ENCODE data around the gene FAM200C. TPM values are rescaled to one million over a fixed set of nuclear protein-coding genes. Genes with fewer than 3 reads are reported as not detected.

FAM200C gene
- total RNA-seq, 1 donor, result 3.6 TPM

- H2AFZ ChIP-seq (ENCODE audit: low read length), result no peak overlapping the region
- DNase-seq (ENCODE audit: insufficient read length, low spot score, missing footprints), result no peak
- no peaks in the 10 kb centered on the region for H3K79me2 ChIP-seq (ENCODE audit: insufficient read depth, low read length)
- H3K9me3 ChIP-seq (ENCODE audit: low read depth, low read length), result no peaks in the 10 kb centered on the region
- H3K36me3 ChIP-seq (ENCODE audit: insufficient read depth, low read length), result no peaks in the 10 kb centered on the region
- no peak overlapping the region for H3K4me3 ChIP-seq (ENCODE audit: insufficient read depth, low read length)
- TF ChIP-seq CTCF (IDR thresholded peaks at IDR 0.05; ENCODE audit: extremely low read depth, low read depth, low read length), result no peak
- H3K4me2 ChIP-seq (ENCODE audit: insufficient read depth, low read length), result no peak overlapping the region
- no peaks in the 10 kb centered on the region for H4K20me1 ChIP-seq (ENCODE audit: insufficient read depth, low read length)
- H3K27me3 ChIP-seq (ENCODE audit: insufficient read depth, low read length), result no peaks in the 10 kb centered on the region
- H3K27ac ChIP-seq (ENCODE audit: low read depth, low read length), result no peak overlapping the region
- no peaks in the 10 kb centered on the region for H3K4me1 ChIP-seq (ENCODE audit: insufficient read depth, low read length)
Observed at GRCh38 chr5:160354666-160355065, 45.2 kb downstream of the FAM200C start.

- H3K4me1 ChIP-seq (ENCODE audit: insufficient read depth, low read length), result no peaks in the 10 kb centered on the region
- H4K20me1 ChIP-seq (ENCODE audit: insufficient read depth, low read length), result no peaks in the 10 kb centered on the region
- no peaks in the 10 kb centered on the region for H3K27me3 ChIP-seq (ENCODE audit: insufficient read depth, low read length)
- H3K4me2 ChIP-seq (ENCODE audit: insufficient read depth, low read length), result no peak overlapping the region
- H3K4me3 ChIP-seq (ENCODE audit: insufficient read depth, low read length), result no peak overlapping the region
- peak; percentile 79 for DNase-seq (ENCODE audit: insufficient read length, low spot score, missing footprints)
- no peaks in the 10 kb centered on the region for H3K36me3 ChIP-seq (ENCODE audit: insufficient read depth, low read length)
- TF ChIP-seq CTCF (IDR thresholded peaks at IDR 0.05; ENCODE audit: extremely low read depth, low read depth, low read length), result no peak
- H2AFZ ChIP-seq (ENCODE audit: low read length), result peak overlapping the region; percentile 62
- no peaks in the 10 kb centered on the region for H3K9me3 ChIP-seq (ENCODE audit: low read depth, low read length)
- no peaks in the 10 kb centered on the region for H3K79me2 ChIP-seq (ENCODE audit: insufficient read depth, low read length)
- H3K27ac ChIP-seq (ENCODE audit: low read depth, low read length), result no peak overlapping the region
Observed at GRCh38 chr5:160353379-160353778, 46.5 kb downstream of the FAM200C start.

GRCh38 chr5:160352308-160352707, 47.5 kb downstream of the FAM200C start:
- TF ChIP-seq CTCF (IDR thresholded peaks at IDR 0.05; ENCODE audit: extremely low read depth, low read depth, low read length), result no peak
- no peaks in the 10 kb centered on the region for H3K79me2 ChIP-seq (ENCODE audit: insufficient read depth, low read length)
- no peaks in the 10 kb centered on the region for H4K20me1 ChIP-seq (ENCODE audit: insufficient read depth, low read length)
- H2AFZ ChIP-seq (ENCODE audit: low read length), result no peak overlapping the region
- H3K9me3 ChIP-seq (ENCODE audit: low read depth, low read length), result no peaks in the 10 kb centered on the region
- H3K4me3 ChIP-seq (ENCODE audit: insufficient read depth, low read length), result no peak overlapping the region
- H3K4me2 ChIP-seq (ENCODE audit: insufficient read depth, low read length), result no peak overlapping the region
- H3K4me1 ChIP-seq (ENCODE audit: insufficient read depth, low read length), result no peaks in the 10 kb centered on the region
- no peaks in the 10 kb centered on the region for H3K36me3 ChIP-seq (ENCODE audit: insufficient read depth, low read length)
- H3K27ac ChIP-seq (ENCODE audit: low read depth, low read length), result no peak overlapping the region
- H3K27me3 ChIP-seq (ENCODE audit: insufficient read depth, low read length), result no peaks in the 10 kb centered on the region
- no peak for DNase-seq (ENCODE audit: insufficient read length, low spot score, missing footprints)

- H2AFZ ChIP-seq (ENCODE audit: low read length), result no peak overlapping the region
Observed at GRCh38 chr5:160349935-160350303, 49.9 kb downstream of the FAM200C start.

More at GRCh38 chr5:160349935-160350303, 49.9 kb downstream of the FAM200C start:
- Histone ChIP-seq H4K20me1 (ENCODE audit: insufficient read depth, low read length) (no peaks in the 10 kb centered on the region), H3K9me3 (ENCODE audit: low read depth, low read length) (no peaks in the 10 kb centered on the region), H3K79me2 (ENCODE audit: insufficient read depth, low read length) (no peaks in the 10 kb centered on the region), H3K4me2 (ENCODE audit: insufficient read depth, low read length) (no peak overlapping the region), H3K27me3 (ENCODE audit: insufficient read depth, low read length) (no peaks in the 10 kb centered on the region), H3K4me3 (ENCODE audit: insufficient read depth, low read length) (no peak overlapping the region), H3K36me3 (ENCODE audit: insufficient read depth, low read length) (no peaks in the 10 kb centered on the region), H3K4me1 (ENCODE audit: insufficient read depth, low read length) (no peaks in the 10 kb centered on the region), H3K27ac (ENCODE audit: low read depth, low read length) (no peak overlapping the region)
- TF ChIP-seq CTCF (IDR thresholded peaks at IDR 0.05; ENCODE audit: extremely low read depth, low read depth, low read length), result no peak
- DNase-seq (ENCODE audit: insufficient read length, low spot score, missing footprints), result no peak

Measured in osteoblast (primary cell).